Loucy (cell line): ENCODE data around the gene GPR137C.
A peak's percentile ranks its signal among the peaks of the same experiment; 100 is the strongest.

ENCODE experiments used
- H2AFZ ChIP-seq: fragments of 200-600 bp; sonication (generic); 2 replicates; pipeline ENCODE4 v1.6.0; 2016; ENCODE audit warnings: antibody characterized with exemption, mild to moderate bottlenecking, low read length, moderate library complexity
- H3F3A ChIP-seq: fragments of 200-600 bp; 2 replicates; pipeline ENCODE4 v1.6.0; 2016; ENCODE audit warnings: antibody characterized with exemption, low read depth, mild to moderate bottlenecking
- H3K27me3 ChIP-seq: fragments of 200-600 bp; sonication (generic); 2 replicates; pipeline ENCODE4 v1.6.1; 2014; ENCODE audit warnings: low read length, mild to moderate bottlenecking; ENCODE audit not compliant: insufficient read depth, poor library complexity, severe bottlenecking
- H3K36me3 ChIP-seq: fragments of 200-600 bp; sonication (generic); 2 replicates; pipeline ENCODE4 v1.6.1; 2016; ENCODE audit warnings: low read length; ENCODE audit not compliant: insufficient read depth
- H3K4me1 ChIP-seq: fragments of 200-600 bp; sonication (generic); 2 replicates; pipeline ENCODE4 v1.5.1; 2014; ENCODE audit warnings: low read length, mild to moderate bottlenecking; ENCODE audit not compliant: insufficient read depth, poor library complexity, severe bottlenecking
- H3K4me2 ChIP-seq: fragments of 200-600 bp; sonication (generic); 2 replicates; pipeline ENCODE4 v1.6.0; 2014; ENCODE audit warnings: antibody characterized with exemption, low read length, low read depth, mild to moderate bottlenecking; ENCODE audit not compliant: poor library complexity, severe bottlenecking
- H3K4me3 ChIP-seq: fragments of 200-600 bp; sonication (generic); 2 replicates; pipeline ENCODE4 v1.5.1; 2014; ENCODE audit warnings: low read length, mild to moderate bottlenecking, mixed read lengths; ENCODE audit not compliant: poor library complexity, severe bottlenecking
- H3K79me2 ChIP-seq: fragments of 200-600 bp; sonication (generic); 2 replicates; pipeline ENCODE4 v1.6.1; 2014; ENCODE audit warnings: low read length; ENCODE audit not compliant: insufficient read depth
- H3K9ac ChIP-seq: fragments of 200-600 bp; sonication (generic); 2 replicates; pipeline ENCODE4 v1.6.0; 2014; ENCODE audit warnings: mild to moderate bottlenecking, low read depth, low read length, moderate library complexity; ENCODE audit not compliant: poor library complexity, severe bottlenecking
- H3K9me2 ChIP-seq: fragments of 200-600 bp; sonication (generic); replicated peaks from 2 replicates; pipeline ENCODE4 v1.6.1; 2016; ENCODE audit warnings: low read depth, low read length, mixed read lengths
- H3K9me3 ChIP-seq: fragments of 200-600 bp; sonication (generic); 2 replicates; pipeline ENCODE4 v1.6.1; 2014; ENCODE audit warnings: mild to moderate bottlenecking, antibody characterized with exemption, low read length, low read depth; ENCODE audit not compliant: insufficient read depth
- H4K20me1 ChIP-seq: fragments of 200-600 bp; sonication (generic); 2 replicates; pipeline ENCODE4 v1.6.0; 2014; ENCODE audit warnings: antibody characterized with exemption, low read length, mild to moderate bottlenecking; ENCODE audit not compliant: insufficient read depth, poor library complexity, severe bottlenecking
- EZH2phosphoT487 ChIP-seq: fragments of 200-600 bp; IDR thresholded peaks from 2 replicates; pipeline ENCODE4 v1.6.1; 2018; ENCODE audit warnings: antibody characterized with exemption, mild to moderate bottlenecking, moderate library complexity, borderline replicate concordance
- TF ChIP-seq, protein P1 (sequence below): fragments of 200-600 bp; sonication (generic); conservative IDR thresholded peaks from 2 replicates; pipeline ENCODE4 v1.5.1; 2014; ENCODE audit warnings: mild to moderate bottlenecking, antibody characterized with exemption, low read length

GPR137C gene

DNA sequence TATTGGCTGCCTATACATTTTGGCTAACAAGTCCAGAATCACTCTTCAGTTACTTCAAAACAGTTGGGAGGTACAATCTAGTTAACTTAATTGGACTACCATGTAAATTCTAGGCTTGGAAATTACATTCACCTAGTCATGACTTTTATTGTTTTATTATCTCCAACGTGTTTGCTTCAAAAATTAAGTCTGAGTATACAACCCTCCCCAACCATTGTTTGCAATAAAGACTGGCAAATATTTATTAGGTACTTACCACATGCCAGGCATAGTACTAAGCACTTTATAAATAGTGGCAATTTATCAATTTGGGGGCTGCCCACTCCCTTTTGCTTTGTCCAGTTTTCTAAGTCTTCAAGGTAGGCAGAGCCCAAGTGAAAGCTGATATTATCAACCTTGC, 30.6 kb upstream of the GPR137C start:
- Histone ChIP-seq H3K9ac (no peak overlapping the region), H3K9me2 (no peaks in the 10 kb centered on the region), H3K4me2 (no peak overlapping the region), H3K27me3 (no peaks in the 10 kb centered on the region), H2AFZ (no peak overlapping the region), H3K36me3 (0 out of 2 replicates have a peak, but pooled peaks cover 8% of the 10 kb centered on the region), H3F3A (no peaks in the 10 kb centered on the region), H3K79me2 (no peaks in the 10 kb centered on the region), H3K9me3 (no peaks in the 10 kb centered on the region), H3K4me1 (no peaks in the 10 kb centered on the region), H3K4me3 (no peak overlapping the region), H4K20me1 (no peaks in the 10 kb centered on the region)
- TF ChIP-seq, protein P1, sequence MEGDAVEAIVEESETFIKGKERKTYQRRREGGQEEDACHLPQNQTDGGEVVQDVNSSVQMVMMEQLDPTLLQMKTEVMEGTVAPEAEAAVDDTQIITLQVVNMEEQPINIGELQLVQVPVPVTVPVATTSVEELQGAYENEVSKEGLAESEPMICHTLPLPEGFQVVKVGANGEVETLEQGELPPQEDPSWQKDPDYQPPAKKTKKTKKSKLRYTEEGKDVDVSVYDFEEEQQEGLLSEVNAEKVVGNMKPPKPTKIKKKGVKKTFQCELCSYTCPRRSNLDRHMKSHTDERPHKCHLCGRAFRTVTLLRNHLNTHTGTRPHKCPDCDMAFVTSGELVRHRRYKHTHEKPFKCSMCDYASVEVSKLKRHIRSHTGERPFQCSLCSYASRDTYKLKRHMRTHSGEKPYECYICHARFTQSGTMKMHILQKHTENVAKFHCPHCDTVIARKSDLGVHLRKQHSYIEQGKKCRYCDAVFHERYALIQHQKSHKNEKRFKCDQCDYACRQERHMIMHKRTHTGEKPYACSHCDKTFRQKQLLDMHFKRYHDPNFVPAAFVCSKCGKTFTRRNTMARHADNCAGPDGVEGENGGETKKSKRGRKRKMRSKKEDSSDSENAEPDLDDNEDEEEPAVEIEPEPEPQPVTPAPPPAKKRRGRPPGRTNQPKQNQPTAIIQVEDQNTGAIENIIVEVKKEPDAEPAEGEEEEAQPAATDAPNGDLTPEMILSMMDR = no peak
- no peak for TF ChIP-seq EZH2phosphoT487

DNA sequence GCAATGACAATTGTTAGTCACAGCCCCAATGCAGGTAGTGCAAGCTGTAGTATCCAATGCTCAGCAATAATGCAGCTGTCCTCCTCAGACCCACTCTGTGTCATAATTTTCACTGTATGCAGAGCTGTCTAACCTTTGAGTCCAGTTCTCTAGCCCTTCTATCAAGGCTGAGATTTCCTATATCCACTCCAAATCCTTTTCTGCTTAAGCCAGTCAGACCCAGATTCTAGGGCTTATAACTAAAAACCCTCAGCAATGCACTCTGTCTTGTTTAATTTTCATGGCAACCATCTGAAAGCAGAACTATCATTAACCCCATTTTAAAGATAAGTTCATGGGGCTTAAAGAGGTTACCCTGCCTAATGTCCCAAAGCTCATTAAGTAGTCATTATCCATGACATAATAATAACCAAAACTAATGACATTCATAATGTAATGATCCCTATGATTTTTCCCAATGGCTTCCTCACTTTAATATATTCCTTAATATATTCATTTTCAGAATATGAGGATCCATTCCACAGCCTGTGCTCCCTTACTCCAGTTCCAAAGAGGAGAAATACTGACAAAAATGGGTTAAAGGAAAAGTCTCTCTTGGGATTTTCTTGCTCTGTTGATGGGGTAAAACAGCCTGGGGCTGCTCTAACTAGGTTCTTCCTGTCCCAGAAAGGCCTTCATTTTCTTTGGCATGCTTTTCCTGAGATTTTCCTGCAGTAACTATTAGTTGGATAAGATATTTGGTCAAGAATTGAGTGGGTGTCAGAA, 29.9 kb upstream of the GPR137C start:
- 0 out of 2 replicates have a peak, but pooled peaks cover 4% of the 10 kb centered on the region for H3K36me3 ChIP-seq
- no peaks in the 10 kb centered on the region for H3K9me3 ChIP-seq
- TF ChIP-seq, protein P1 = no peak
- no peak for TF ChIP-seq EZH2phosphoT487
- no peak overlapping the region for H2AFZ ChIP-seq
- H3K4me3 ChIP-seq = no peak overlapping the region
- no peaks in the 10 kb centered on the region for H4K20me1 ChIP-seq
- H3K4me1 ChIP-seq = no peaks in the 10 kb centered on the region
- no peak overlapping the region for H3K4me2 ChIP-seq
- H3K79me2 ChIP-seq = no peaks in the 10 kb centered on the region
- H3K27me3 ChIP-seq = no peaks in the 10 kb centered on the region
- no peaks in the 10 kb centered on the region for H3F3A ChIP-seq
- no peaks in the 10 kb centered on the region for H3K9me2 ChIP-seq
- H3K9ac ChIP-seq = no peak overlapping the region

DNA sequence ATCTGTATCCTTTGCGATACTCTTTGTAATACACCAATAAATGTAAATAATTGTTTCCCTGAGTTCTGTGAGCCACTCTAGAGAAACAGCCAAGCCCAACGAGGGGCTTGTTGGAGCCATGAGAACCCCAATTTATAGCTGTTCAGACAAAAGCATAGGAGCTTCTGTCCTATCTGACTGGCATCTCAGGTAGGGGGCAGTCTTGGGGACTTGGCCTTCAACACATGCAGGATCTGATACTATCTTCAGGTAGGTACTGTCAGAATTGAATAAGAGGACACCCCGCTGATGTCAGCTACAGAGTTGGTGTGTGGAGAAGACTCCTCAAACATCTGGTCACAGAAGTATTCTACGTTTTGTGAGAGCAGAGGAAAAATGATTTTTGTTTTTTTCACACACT, 25.6 kb upstream of the GPR137C start:
- Histone ChIP-seq H3K36me3 (no peaks in the 10 kb centered on the region), H4K20me1 (no peaks in the 10 kb centered on the region), H3K9me3 (no peaks in the 10 kb centered on the region), H3F3A (no peaks in the 10 kb centered on the region; the same call in 1 of the 2 replicates), H2AFZ (no peak overlapping the region), H3K27me3 (no peaks in the 10 kb centered on the region), H3K4me3 (no peak overlapping the region), H3K4me2 (no peak overlapping the region), H3K79me2 (no peaks in the 10 kb centered on the region), H3K4me1 (no peaks in the 10 kb centered on the region), H3K9ac (no peak overlapping the region), H3K9me2 (no peaks in the 10 kb centered on the region)
- TF ChIP-seq, protein P1 = peak; percentile 33
- no peak for TF ChIP-seq EZH2phosphoT487
